Uterus (tissue), 4 donors: ENCODE data around the gene CDK11A. TPM values are rescaled to one million over a fixed set of nuclear protein-coding genes. Genes with fewer than 3 reads are reported as not detected.
"Not testable (repeated sequence)": the region's sequence is repeated elsewhere in the genome, so short reads cannot be mapped to it uniquely, and the experiment has no call there.

Experiments
- DNase-seq, 2 donors: peaks; one replicate each; pipeline ENCODE4 v3.0.0-alpha.2; 2019 to 2020
- H3K27ac ChIP-seq, 2 donors: fragments of 200-600 bp; sonication (generic); 1 replicate in 1 of 2; 2 replicates in 1 of 2; pipeline ENCODE4 v1.5.1; 2016 to 2018
- H3K27me3 ChIP-seq, 2 donors: fragments of 200-600 bp; sonication (generic); one replicate each; pipeline ENCODE4 v1.5.1; 2018 to 2019; ENCODE audit warnings: control low read depth in 1 of 2
- H3K36me3 ChIP-seq, 2 donors: fragments of 200-600 bp; sonication (generic); one replicate each; pipeline ENCODE4 v1.5.1; 2019; ENCODE audit warnings: control low read depth in 1 of 2
- H3K4me1 ChIP-seq, 2 donors: fragments of 200-600 bp; sonication (generic); one replicate each; pipeline ENCODE4 v1.5.1; 2018 to 2019; ENCODE audit warnings: control low read depth in 1 of 2
- H3K4me3 ChIP-seq, 2 donors: fragments of 200-600 bp; sonication (generic); 1 replicate in 1 of 2; 2 replicates in 1 of 2; pipeline ENCODE4 v1.5.1; 2018 to 2019; ENCODE audit warnings: mild to moderate bottlenecking in 1 of 2
- H3K9me3 ChIP-seq, 2 donors: fragments of 200-600 bp; sonication (generic); one replicate each; pipeline ENCODE4 v1.5.1; 2019; ENCODE audit warnings: control low read depth in 1 of 2
- CTCF ChIP-seq, 4 experiments: fragments of 200-600 bp in 2 of 4; fragments of 450-650 bp in 2 of 4; sonication (generic) in 2 of 4; IDR thresholded peaks; one replicate each; pipeline ENCODE4 v1.5.1; 2016 to 2019; ENCODE audit warnings: antibody characterized with exemption in 4 of 4, mild to moderate bottlenecking in 2 of 4, moderate library complexity in 1 of 4
- POLR2A ChIP-seq, 2 donors: fragments of 450-650 bp; IDR thresholded peaks; one replicate each; pipeline ENCODE4 v1.6.1; 2016; ENCODE audit warnings: antibody characterized with exemption in 2 of 2, mild to moderate bottlenecking in 1 of 2, moderate library complexity in 1 of 2
- intact Hi-C: fragments of 100-400 bp; cut with DNase I; formaldehyde crosslinking; loops from one replicate; pipeline ENCODE4 v1.15.1; 2023; ENCODE audit warnings: low total_unique reads
- total RNA-seq, 4 donors: library from RNA; depleted of rRNA in 3 of 4; stranded (reverse); fragments of >200 nt in 3 of 4; gene quantifications; one replicate each; pipeline versions ENCODE4 v1.1.0 to v1.2.4, GENCODE V29; 2014 to 2023
- donor health status: DM: yes; HTN: yes; CAD: no.

Gene CDK11A
- total RNA-seq, 4 donors from 2014 or later = 1.8 to 60.0 (median 7.5) TPM

GRCh38 chr1:1697358-1698183 is 26.6 kb downstream of the CDK11A start:
- H3K4me3 ChIP-seq, intact Hi-C loops, H3K4me1 ChIP-seq, H3K27me3 ChIP-seq, H3K9me3 ChIP-seq, H3K27ac ChIP-seq, H3K36me3 ChIP-seq: not testable (repeated sequence)
- peak; percentile 12 to 13 for DNase-seq

GRCh38 chr1:1696431-1697357 is 27.5 kb downstream of the CDK11A start:
- H3K36me3 ChIP-seq, H3K27ac ChIP-seq, H3K4me3 ChIP-seq, H3K9me3 ChIP-seq, H3K4me1 ChIP-seq, intact Hi-C loops, H3K27me3 ChIP-seq: not testable (repeated sequence)
- DNase-seq = peak in 1 of 2 donors; percentile 8

GRCh38 chr1:1692714-1693647 is 31.2 kb downstream of the CDK11A start, which contains the start of gene SLC35E2B:
SLC35E2B (minus strand) TSS chr1:1692795; CDS start chr1:1676699, 16,096 bp downstream.
- H3K36me3 ChIP-seq, H3K4me1 ChIP-seq, H3K27me3 ChIP-seq, intact Hi-C loops, H3K9me3 ChIP-seq: not testable (repeated sequence)
- H3K4me3 ChIP-seq = peak within 1 kb of the TSS; percentile 58 to 69
- DNase-seq = peak; percentile 86 to 89
- peak within 1 kb of the TSS; percentile 85 to 91 for H3K27ac ChIP-seq
- TF ChIP-seq CTCF (IDR thresholded peaks at IDR 0.05) = peak in 3 of 4 experiments; percentile 12 to 35 (median 12)

GRCh38 chr1:1692324-1692713 is 31.8 kb downstream of the CDK11A start:
- H3K9me3 ChIP-seq, H3K36me3 ChIP-seq, H3K4me1 ChIP-seq, intact Hi-C loops, H3K27me3 ChIP-seq: not testable (repeated sequence)
- Histone ChIP-seq H3K4me3 (peak overlapping the region; percentile 58 to 69), H3K27ac (peak overlapping the region; percentile 85 to 91)
- peak; percentile 43 to 44 for DNase-seq

- H3K4me1 ChIP-seq, H3K36me3 ChIP-seq, H3K9me3 ChIP-seq, H3K27ac ChIP-seq, intact Hi-C loops, H3K27me3 ChIP-seq, DNase-seq, H3K4me3 ChIP-seq: not testable (repeated sequence)
Observed at GRCh38 chr1:1691443-1691842, 32.7 kb downstream of the CDK11A start.

- H3K4me1 ChIP-seq, H3K27me3 ChIP-seq, H3K9me3 ChIP-seq, DNase-seq, H3K36me3 ChIP-seq, intact Hi-C loops, H3K27ac ChIP-seq, H3K4me3 ChIP-seq: not testable (repeated sequence)
Observed at GRCh38 chr1:1689526-1689925, 34.6 kb downstream of the CDK11A start.

GRCh38 chr1:1687846-1688245 is 36.3 kb downstream of the CDK11A start:
- H3K36me3 ChIP-seq = no peaks in the 10 kb centered on the region
- H3K4me3 ChIP-seq = no peak overlapping the region
- no peaks in the 10 kb centered on the region for H3K27me3 ChIP-seq
- no peak for DNase-seq
- H3K9me3 ChIP-seq = no peaks in the 10 kb centered on the region
- H3K4me1 ChIP-seq = peaks cover 0 to 5% of the 10 kb centered on the region in 2 donors
- H3K27ac ChIP-seq = no peak overlapping the region
- TF ChIP-seq POLR2A (IDR thresholded peaks at IDR 0.05) = no peak
- no peak for TF ChIP-seq CTCF (IDR thresholded peaks at IDR 0.05)
- intact Hi-C loops = no loop called here
